DND-41 (cell line): ENCODE measurements around the gene SART1.

ENCODE experiments used
- ATAC-seq: fragments of 200-7000 bp; cut with Tn5 transposase; 3 replicates; pipeline ENCODE4 v1.9.1; 2021; ENCODE audit warnings: low read depth; ENCODE audit not compliant: insufficient read depth
- DNase-seq: peaks from one replicate; pipeline ENCODE4 v3.0.0-alpha.2; 2020
- H2AFZ ChIP-seq: 2 replicates; pipeline ENCODE4 v1.6.0; 2012; ENCODE audit warnings: low read depth, low read length
- H3K27ac ChIP-seq: 2 replicates; pipeline ENCODE4 v1.5.1; 2012; ENCODE audit warnings: low read length, inconsistent platforms
- H3K27me3 ChIP-seq: fragments of 200-600 bp; sonication (generic); 2 replicates; pipeline ENCODE4 v1.6.0; 2012; ENCODE audit warnings: low read length, mild to moderate bottlenecking, inconsistent platforms; ENCODE audit not compliant: insufficient read depth, poor library complexity
- H3K36me3 ChIP-seq: 2 replicates; pipeline ENCODE4 v1.5.1; 2012; ENCODE audit warnings: low read length, inconsistent platforms; ENCODE audit not compliant: insufficient read depth
- H3K4me1 ChIP-seq: 2 replicates; pipeline ENCODE4 v1.5.1; 2012; ENCODE audit warnings: mild to moderate bottlenecking, low read length; ENCODE audit not compliant: insufficient read depth
- H3K4me2 ChIP-seq: 2 replicates; pipeline ENCODE4 v1.6.0; 2012; ENCODE audit warnings: mild to moderate bottlenecking, moderate library complexity, low read length, inconsistent platforms; ENCODE audit not compliant: insufficient read depth
- H3K4me3 ChIP-seq, 2 experiments: fragments of 200-600 bp in 1 of 2; shearing (Covaris generic) in 1 of 2; 2 replicates each; pipeline ENCODE4 v1.5.1; 2012 to 2016; ENCODE audit warnings: inconsistent platforms in 2 of 2, low read length in 2 of 2, mild to moderate bottlenecking in 2 of 2, low read depth in 1 of 2, moderate library complexity in 1 of 2
- H3K79me2 ChIP-seq: 2 replicates; pipeline ENCODE4 v1.6.0; 2012; ENCODE audit warnings: low read length, inconsistent platforms; ENCODE audit not compliant: insufficient read depth
- H3K9ac ChIP-seq: 2 replicates; pipeline ENCODE4 v1.6.0; 2012; ENCODE audit warnings: low read depth, mild to moderate bottlenecking, inconsistent platforms, low read length, moderate library complexity
- H3K9me3 ChIP-seq: 2 replicates; pipeline ENCODE4 v1.5.1; 2012; ENCODE audit warnings: low read length, moderate library complexity, mild to moderate bottlenecking, inconsistent platforms; ENCODE audit not compliant: insufficient read depth, severe bottlenecking
- H4K20me1 ChIP-seq: 2 replicates; pipeline ENCODE4 v1.6.0; 2012; ENCODE audit warnings: low read length; ENCODE audit not compliant: insufficient read depth
- CTCF ChIP-seq: IDR thresholded peaks from 2 replicates; pipeline ENCODE4 v1.5.1; 2012; ENCODE audit warnings: borderline replicate concordance, low read length, moderate library complexity, mild to moderate bottlenecking; ENCODE audit not compliant: poor library complexity, severe bottlenecking; ENCODE audit errors: extremely low read depth
- EZH2 ChIP-seq: IDR thresholded peaks from 3 replicates; pipeline ENCODE4 v1.6.1; 2012; ENCODE audit warnings: borderline replicate concordance, low read depth, mild to moderate bottlenecking, moderate library complexity, low read length, inconsistent platforms; ENCODE audit not compliant: severe bottlenecking

The SART1 gene

GRCh38 chr11:65919573-65920371, 41.8 kb upstream of the SART1 start:
- ATAC-seq = peak; percentile 48
- no peaks in the 10 kb centered on the region for H3K9me3 ChIP-seq
- H3K4me2 ChIP-seq = peak overlapping the region; percentile 90
- H3K27ac ChIP-seq = peak overlapping the region; percentile 82
- peaks cover 15% of the 10 kb centered on the region for H4K20me1 ChIP-seq
- H3K4me1 ChIP-seq = peaks cover 33% of the 10 kb centered on the region
- H3K4me3 ChIP-seq = peak overlapping the region; percentile 84 to 88
- H2AFZ ChIP-seq = peak overlapping the region; percentile 74
- peaks cover 36% of the 10 kb centered on the region for H3K79me2 ChIP-seq
- H3K36me3 ChIP-seq = peaks cover 48% of the 10 kb centered on the region
- TF ChIP-seq CTCF (peak; percentile 10), EZH2 (no peak)
- peak overlapping the region; percentile 72 for H3K9ac ChIP-seq
- no peaks in the 10 kb centered on the region for H3K27me3 ChIP-seq
- DNase-seq = peak; percentile 71

GRCh38 chr11:65920372-65920802, 41.1 kb upstream of the SART1 start:
- Histone ChIP-seq H3K36me3 (peaks cover 48% of the 10 kb centered on the region), H3K9ac (peak overlapping the region; percentile 72), H3K4me1 (peaks cover 33% of the 10 kb centered on the region), H4K20me1 (peaks cover 15% of the 10 kb centered on the region), H2AFZ (no peak overlapping the region), H3K27ac (peak overlapping the region; percentile 82), H3K9me3 (no peaks in the 10 kb centered on the region), H3K4me3 (peak overlapping the region; percentile 84 to 88; a peak in 3 of 4 replicates), H3K79me2 (peaks cover 36% of the 10 kb centered on the region), H3K4me2 (peak overlapping the region; percentile 90), H3K27me3 (no peaks in the 10 kb centered on the region)
- ATAC-seq = no peak
- no peak for DNase-seq
- TF ChIP-seq CTCF (peak; percentile 0), EZH2 (no peak)

- no peak for DNase-seq
- Histone ChIP-seq H3K79me2 (peaks cover 36% of the 10 kb centered on the region), H3K4me3 (peak overlapping the region in 1 of 2 experiments; percentile 84; a peak in 2 of 4 replicates), H3K9me3 (no peaks in the 10 kb centered on the region), H3K9ac (peak overlapping the region; percentile 72; the same call in 1 of the 2 replicates), H3K4me1 (peaks cover 33% of the 10 kb centered on the region), H3K4me2 (peak overlapping the region; percentile 90), H2AFZ (no peak overlapping the region), H3K36me3 (peaks cover 48% of the 10 kb centered on the region), H3K27me3 (no peaks in the 10 kb centered on the region), H3K27ac (peak overlapping the region; percentile 0; the same call in 1 of the 2 replicates), H4K20me1 (peaks cover 15% of the 10 kb centered on the region)
- TF ChIP-seq CTCF (no peak), EZH2 (no peak)
- ATAC-seq = no peak
These were observed 40.4 kb upstream of the SART1 start for GRCh38 chr11:65921033-65921555.
